ENCODE results near the gene BPIFB6. TPM values are rescaled to one million over a fixed set of nuclear protein-coding genes. Genes with fewer than 3 reads are reported as not detected.
A peak's percentile ranks its signal among the peaks of the same experiment; 100 is the strongest.

The BPIFB6 gene, protein sequence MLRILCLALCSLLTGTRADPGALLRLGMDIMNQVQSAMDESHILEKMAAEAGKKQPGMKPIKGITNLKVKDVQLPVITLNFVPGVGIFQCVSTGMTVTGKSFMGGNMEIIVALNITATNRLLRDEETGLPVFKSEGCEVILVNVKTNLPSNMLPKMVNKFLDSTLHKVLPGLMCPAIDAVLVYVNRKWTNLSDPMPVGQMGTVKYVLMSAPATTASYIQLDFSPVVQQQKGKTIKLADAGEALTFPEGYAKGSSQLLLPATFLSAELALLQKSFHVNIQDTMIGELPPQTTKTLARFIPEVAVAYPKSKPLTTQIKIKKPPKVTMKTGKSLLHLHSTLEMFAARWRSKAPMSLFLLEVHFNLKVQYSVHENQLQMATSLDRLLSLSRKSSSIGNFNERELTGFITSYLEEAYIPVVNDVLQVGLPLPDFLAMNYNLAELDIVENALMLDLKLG
- not detected in 2 replicates for total RNA-seq (2014; rRNA removed; shearing (Covaris generic))

DNA sequence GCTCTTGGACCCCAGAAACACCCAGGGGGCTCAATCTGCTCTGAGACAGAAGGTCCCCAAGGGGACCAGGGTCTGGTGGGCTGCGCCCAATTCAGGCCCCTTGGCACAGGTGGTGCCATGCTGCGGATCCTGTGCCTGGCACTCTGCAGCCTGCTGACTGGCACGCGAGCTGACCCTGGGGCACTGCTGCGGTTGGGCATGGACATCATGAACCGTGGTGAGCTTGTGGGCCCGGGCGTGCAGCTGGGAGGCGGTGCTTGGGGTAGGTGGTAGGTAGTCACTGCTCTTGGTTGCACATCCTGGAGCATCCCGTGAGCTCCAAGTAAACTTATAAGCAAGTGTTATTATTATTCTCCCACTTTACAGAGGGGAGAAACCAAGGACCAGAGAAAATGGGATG, at the start of gene BPIFB6:
TSS of gene BPIFB6 (plus strand) at position 118 of the 400 bp plus-strand sequence. CDS start at position 118, 0 bp downstream.
- DNase-seq (ENCODE audit: low read depth), result no peak

DNA sequence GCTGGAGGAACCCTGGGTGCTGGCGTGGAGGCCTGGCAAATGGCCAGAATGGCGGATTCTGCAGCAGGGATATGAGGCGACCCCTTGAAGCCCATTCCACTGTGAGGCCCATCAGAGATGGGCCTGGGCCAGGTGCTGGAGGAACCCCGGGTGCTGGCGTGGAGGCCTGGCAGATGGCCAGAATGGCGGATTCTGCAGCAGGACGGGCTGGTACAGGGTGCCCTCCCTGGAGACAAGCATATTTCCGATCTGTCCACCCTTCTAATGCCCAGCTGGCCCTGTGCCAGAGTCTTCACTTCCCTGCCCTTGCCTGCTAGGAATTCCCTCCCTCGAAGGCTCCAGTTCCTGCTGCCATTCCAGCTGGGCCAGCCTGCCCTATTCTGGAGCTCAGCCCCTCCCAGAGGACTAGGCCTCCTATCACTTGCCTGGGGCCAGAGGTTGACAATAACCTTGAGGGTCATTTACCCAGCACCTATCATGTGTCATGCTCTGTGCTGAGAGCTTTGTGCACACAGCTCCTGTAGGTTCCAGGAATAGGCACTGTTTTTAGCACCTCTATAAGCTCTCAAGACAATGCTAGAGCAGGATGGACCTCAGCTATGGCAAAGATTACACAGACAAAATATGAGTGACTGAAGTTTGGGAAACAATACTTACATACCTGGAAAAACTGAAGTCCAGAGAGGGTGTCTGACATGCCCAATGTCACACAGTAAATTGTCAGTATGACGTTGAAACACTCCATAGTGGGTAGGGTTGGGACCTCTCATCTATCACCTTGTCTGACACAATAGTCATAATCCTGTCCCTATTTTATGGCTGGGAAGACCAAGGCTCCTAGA, 48.6 kb upstream of the BPIFB6 start:
- peak; percentile 22 for DNase-seq (ENCODE audit: low read depth)

DNA sequence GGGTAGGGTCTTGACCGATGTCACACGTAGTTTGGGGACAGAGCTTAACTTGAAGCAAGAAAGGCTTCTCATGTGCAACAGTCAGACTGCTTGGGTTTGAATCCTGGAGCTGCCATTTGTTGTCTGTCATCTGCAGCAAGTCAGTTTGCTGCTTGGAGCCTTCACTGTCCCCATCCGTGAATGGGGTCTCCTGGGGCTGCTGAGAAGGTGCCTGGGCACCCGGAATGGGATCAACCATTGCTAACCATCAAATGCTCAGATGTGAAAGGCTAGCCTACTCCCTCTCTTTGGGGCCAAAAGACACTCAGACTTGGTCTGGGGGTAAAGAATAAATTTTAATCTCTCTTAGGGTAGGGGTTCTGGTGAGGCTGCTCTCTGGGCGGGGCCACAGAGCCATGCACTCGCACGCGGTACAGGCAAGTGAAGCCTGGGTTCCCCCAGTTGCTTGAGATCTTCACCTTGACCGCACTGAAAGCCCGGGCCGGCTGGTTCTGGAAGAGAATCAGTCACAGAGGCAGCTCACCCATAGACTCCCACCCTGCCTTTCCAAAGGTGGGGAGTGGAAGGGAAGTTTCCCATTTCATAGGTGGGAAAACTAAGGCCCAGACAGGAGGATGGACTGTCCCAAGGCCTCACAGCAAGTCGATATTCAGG, 47.9 kb upstream of the BPIFB6 start:
- no peak for DNase-seq (ENCODE audit: low read depth)

DNA sequence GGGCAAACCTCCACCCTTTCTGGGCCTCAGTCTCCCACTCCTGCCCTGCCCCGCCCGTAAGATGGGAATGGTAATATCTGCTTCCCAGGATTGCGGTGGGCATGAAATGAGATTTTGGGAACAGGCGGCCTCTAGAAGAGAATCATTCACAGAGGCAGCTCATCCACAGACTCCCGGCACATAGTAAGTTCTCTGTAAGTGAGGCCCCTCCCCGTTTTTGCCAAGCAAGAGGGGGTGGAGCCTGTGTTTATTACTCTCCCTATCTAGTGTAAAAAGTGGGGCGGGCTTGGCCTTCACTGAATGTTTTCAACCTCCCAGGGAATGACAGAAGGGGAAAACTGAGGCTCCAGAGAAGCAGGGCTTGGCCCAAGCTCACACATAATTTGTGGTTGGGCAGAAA, 47.3 kb upstream of the BPIFB6 start:
- DNase-seq (ENCODE audit: low read depth), result no peak

DNA sequence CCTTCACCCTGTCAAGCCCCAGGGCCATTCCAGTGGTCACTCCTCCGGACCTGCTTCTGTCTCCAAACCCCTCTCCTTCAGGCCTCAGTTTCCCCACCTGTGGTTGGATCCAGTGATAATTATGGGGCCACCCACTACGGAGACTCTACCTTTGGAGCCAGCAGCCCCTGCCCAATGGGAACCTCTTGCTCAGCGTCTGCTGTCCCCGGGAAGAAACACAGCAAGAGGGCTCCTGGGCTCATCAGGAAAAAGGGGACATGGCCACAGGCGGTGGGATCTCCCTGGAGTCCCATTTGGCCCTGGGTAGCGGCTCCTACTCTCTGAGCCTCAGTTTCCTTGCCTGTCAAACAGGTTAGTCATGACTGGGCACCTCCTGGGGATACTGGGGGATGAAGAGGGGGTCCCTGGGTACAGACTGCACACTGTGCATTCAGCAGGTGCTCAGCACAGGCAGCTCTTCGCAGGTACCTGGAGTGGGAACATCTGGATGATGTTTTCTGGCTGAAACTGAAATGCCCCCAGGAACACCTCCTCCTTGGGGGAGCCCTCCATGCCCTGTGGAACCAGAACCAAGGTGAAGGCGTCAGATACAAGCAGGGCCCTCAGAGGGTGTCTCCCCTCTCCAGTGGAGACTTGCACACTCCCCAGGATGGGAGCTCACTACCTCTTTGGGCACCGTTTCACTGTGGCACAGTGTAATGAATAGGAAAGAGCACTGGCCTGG, 46.7 kb upstream of the BPIFB6 start:
- DNase-seq (ENCODE audit: low read depth), result no peak

DNA sequence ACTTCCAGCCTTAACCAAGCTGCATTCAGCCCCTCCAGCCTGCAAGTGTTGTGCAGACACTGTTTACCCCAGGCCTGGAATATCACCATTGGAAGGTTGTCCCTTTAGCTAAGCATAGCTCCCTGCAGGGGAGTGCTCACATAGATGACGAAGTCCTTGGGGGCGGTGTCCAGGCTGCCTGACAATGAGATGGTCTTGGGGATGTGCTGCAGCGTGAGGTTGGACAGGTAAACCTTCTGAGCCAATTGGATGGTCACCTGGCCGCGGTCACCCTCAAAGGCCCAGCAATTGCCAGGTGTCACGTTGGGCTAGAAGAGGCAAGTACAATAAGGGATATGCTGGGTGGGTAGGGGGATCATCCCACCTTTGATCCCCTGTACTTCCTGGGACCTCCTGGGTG, 45.9 kb upstream of the BPIFB6 start:
- DNase-seq (ENCODE audit: low read depth), result no peak

DNA sequence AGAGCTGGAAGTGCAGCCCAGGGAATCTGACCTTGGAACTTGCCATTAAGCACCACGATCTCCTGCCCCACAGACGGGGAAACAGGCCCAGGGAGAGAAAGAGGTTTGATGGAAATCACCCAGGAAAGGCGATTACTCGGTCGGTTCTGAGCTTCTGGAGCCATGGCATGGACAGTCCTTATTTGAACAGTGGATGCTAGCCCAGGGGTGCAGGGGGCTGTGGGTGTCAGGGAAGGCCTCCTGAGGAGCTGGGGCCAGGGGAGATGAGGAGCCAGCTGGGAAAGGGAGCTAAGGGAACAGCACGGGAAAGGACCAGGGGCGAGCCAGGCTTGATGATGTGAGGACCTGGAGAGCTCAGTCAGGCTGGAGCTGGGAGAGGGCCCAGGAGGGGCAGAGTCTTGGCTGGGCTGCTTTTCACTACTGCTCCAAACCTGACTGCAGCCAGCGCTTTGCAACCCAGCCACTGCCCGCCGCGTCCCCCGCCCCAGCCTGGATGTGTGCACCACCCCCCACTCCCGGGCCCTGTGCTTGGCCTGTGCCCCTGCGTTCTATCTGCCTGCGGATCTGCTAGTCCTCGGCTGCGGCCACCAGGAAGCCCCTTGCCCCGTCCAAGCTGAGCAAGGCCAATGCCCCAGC, 45.0 kb upstream of the BPIFB6 start:
- no peak for DNase-seq (ENCODE audit: low read depth)

DNA sequence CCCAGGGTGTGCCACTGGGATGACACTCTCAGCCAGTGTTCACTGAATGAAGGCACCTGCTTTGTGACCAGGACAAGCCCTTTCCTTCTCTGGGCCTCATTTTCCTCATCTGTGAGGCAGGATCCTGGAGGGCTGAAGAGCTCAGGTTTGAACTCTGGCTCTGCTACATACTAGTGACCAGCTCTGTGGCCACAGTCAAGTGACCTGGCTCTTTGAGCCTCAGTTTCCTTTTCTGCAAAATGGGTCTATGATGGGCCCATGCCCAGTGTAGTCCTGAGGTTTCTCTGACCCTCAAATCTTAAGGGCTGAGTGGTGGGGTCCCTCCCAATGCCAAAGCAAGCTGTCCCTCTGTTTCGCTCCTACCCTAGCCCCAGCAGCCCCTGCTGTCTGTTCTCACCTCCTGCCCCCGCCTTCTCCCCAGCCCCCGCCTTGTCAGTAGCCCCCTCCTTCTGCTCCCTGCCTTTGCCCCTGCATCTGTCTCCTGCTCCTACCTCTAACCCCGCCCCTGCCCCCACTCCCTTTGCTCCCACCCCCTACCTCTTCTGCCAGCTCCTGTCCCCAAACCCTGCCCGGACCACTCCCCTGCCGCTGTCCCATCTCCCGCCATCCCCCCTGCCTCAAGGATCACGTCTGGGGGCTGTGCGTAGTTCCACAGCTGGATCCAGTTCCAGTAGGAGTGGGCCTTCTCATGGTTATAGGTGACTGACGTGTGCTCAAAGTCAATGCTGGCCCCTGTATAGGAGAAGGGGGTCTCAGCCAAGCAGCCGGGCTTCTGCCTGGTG, 44.2 kb upstream of the BPIFB6 start:
- DNase-seq (ENCODE audit: low read depth), result no peak

DNA sequence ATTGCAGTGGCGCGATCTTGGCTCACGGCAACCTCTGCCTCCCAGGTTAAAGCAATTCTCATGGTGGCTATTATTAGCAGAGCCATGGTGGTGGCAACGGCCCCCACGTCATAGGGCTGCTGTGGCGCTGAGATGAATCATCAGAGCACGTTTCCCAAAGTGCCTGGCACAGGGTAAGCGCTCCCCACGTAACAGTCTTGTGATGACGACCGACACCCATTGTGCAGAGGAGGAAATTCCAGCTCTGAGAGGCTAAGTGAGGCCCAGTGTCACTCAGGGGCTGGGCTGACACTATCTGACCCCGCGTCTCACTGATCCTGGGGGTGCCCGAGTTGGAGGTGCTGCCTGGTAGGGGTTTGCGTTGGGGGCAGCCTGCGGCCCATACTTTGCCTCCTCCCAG, 43.4 kb upstream of the BPIFB6 start:
- DNase-seq (ENCODE audit: low read depth), result no peak

DNA sequence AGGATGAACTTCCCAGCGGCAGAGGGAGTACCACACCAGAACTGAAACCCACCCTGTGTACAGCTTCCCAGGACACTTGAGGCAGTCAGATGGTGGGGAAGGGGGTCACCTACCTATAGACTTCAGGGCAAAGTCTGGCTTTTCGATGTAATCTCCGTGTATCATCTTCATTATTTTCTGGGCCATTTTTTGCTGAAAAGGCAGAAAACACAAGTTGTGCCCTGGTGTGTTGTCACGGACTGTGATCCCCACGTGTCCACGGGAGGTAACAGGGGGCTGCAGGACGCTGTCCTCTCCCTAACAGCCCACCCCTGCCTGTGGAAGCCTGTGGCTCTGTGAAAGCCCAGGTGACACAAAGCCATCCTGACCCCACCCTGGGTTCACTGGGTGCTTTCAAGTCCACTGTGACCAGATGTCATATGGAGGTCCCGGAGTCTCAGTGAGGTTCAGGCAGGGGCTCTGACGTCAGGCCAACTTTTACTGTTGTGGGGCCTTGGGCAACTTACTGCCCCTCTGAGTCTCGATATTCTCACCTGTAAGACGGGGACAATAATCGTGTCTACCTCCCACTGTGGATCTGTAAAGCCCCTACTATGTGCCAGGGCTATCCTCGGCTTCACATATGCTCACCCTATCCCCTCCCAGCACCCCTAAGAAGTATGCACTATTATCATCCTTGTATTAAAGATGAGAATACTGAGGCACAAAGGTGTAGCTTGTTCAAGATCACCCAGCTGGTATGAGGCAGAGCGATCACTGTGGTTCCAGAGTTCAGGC, 41.8 kb upstream of the BPIFB6 start:
- DNase-seq (ENCODE audit: low read depth), result no peak

DNA sequence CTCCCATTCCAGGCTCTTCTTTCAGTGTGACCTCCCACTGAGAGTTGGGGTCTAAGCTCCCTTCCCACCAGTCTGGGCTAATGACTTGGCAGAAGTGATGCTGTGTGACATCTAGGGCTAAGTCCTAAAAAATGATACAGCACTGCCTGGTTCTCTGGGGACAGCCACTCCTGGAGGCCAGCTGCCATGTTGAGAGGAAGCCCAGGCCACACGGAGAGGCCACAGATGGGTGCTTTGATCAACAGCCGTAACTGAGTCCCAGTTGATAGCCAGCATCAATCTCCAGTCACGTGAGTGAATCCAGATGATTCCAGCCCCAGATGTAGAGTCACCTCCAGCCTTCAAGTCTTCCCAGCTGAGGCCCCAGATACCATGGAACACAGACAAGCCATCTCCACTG, 41.0 kb upstream of the BPIFB6 start:
- no peak for DNase-seq (ENCODE audit: low read depth)

DNA sequence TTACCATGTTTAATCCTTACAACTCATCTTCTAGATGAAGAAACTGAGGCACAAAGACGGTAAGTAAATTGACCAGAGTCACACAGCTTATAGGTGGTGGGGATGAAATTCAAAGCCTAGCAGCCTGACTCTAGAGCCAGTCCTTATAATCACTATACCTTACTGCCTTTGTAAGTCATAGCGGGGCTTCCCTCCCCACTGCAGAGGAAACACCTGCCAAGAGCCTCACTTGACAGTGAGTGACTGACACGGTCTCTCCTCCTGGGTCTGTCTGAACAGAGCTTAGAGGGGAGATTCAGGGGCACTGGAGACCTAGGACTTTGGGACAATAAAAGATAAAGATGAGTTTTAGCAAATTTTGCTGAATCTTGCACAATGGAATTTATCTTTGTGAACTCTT, 40.1 kb upstream of the BPIFB6 start:
- DNase-seq (ENCODE audit: low read depth), result no peak

DNA sequence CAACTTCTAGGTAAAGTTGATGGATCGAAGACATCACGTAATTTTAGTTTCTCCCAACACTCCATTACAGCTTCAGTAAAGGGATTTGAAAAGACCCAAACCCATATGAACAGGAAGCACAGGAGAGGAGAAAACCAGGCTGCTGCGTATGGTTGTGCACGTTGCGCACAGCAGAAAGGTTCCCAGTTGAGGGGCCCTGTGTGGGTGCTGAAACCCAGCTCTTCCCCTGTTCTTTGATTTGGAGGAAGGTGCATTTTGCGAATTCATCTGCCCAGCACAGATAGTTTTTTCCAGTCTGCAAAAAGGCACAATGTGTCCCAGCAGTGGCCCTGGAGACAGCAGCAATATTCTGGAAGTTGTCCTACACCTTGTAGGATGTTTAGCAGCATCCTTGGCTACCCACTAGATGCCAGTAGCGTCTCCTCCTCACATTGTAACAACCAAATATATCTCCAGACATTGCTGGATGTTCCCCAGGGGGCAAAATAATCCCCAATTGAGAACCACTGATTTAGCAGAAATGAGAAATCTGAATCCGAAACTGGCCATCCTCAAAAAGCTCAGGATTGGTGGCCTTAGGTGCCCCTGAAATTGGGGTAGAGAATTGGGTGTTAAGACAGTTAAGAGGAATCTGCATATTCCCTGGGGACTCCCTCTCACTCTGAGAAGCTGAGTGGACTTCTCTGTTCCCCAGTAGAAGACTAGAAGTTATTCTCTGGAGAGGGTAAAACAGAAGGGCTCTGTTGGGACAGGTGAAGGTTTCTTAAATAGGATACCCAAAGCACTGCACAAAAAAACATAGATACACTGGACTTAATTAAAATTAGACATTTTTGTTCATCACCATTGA, 39.4 kb upstream of the BPIFB6 start:
- DNase-seq (ENCODE audit: low read depth), result no peak

DNA sequence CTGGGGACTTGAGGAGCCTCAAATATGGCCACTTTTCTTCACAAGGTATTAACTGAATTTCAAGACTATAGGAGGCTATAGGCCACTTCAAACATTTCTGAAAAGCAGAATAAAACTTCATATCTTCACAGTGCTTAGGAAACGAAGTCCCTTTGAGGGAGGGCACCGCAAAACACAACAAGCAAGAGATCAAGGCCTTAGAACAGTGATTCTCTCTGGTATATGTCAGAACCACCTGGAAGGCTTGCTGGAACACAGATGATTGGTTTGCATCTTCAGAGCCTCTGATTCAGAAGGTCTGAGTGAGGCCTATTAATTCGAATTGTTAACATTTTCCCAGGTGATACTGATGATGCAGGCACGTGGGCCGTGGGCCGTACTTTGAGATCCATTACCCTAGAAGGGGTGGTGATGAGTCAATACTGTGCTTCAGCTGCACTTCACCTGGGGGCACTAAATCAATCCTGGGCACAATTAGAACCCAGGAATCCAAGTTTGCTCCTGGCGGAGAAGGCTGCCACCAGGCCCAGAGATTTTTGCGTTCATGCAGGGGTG, 37.9 kb upstream of the BPIFB6 start:
- no peak for DNase-seq (ENCODE audit: low read depth)

DNA sequence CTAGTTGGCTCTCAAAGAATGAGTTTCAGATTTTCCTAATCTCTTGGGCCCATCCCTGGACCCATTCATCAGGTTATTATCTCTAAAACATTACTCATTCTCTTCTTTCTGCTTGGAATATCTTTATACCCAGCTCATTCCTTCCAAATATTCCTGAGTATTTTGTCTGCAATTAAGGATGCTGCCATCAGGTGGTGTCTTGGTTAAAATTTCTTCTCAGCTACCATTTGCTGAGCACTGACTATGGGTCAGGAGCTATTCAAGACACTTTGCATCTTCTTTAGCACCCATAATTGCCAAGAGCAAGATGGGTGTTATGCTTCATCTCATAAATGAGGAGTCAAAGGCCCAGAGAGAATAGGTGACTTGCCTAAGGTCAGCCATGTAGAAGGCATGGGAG, 35.6 kb upstream of the BPIFB6 start:
- no peak for DNase-seq (ENCODE audit: low read depth)

DNA sequence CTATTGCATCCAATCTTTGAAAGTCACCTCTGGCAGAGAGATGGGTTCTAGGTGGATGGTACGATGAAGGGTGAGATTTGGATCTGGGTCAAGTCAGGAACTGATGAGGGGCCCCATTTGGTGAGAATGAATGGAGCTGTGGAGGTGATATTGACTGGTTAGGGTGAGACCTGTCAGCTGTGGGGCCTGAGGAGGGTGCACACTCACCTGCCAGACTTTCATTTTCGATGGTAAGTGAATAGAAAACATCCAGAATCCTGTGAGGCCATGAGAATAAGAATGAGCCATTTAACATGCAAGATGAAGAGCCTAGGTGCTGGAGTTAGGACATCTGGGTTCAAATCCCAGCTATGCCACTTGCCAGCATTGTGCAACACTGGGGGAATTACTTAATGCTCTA, 34.0 kb upstream of the BPIFB6 start:
- DNase-seq (ENCODE audit: low read depth), result no peak

DNA sequence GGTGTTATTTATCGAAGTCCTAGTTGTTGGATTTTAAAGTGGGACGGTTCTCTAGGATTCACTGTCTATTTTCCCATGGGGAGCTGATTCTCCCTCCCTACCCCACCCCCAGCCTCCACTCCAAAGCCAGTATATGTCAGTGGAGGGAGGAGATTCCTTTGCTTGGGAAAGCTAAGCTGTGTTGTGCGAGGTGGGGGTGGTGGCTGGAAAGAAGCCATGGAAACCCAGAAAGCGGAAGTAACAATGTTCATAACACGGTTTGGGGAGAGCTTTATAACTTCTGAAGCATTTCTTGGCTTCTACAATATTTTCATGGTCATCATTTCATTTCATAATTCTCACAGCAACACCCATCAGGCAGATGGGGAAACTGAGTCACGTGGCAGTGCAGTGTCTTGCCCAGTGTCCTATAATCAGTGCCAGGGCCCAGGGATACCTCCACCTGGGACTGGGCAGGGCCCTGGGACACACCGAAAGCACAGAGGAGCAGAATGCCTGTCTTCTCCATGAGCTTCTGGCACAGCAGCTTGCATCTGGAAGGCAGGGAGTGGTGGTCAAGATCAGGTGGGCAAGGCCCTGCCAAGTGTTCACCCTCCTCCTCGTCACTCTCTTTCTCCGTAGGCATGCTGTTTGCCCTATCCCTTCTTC, 31.7 kb upstream of the BPIFB6 start:
- no peak for DNase-seq (ENCODE audit: low read depth)

Measured in Daoy (cell line).